Trophoblast cell (in vitro differentiated cells and primary cell): ENCODE measurements around the gene ATXN1.
A peak's percentile ranks its signal among the peaks of the same experiment; 100 is the strongest.

Source experiments
- DNase-seq, 2 donors: peaks; one replicate each; pipeline ENCODE4 v3.0.0-alpha.2; 2016
- H2AFZ ChIP-seq: 2 replicates; pipeline ENCODE4 v1.6.1; 2013; ENCODE audit warnings: low read length, moderate library complexity, mild to moderate bottlenecking; ENCODE audit not compliant: insufficient read depth, poor library complexity
- H2AK5ac ChIP-seq: 2 replicates; pipeline ENCODE4 v1.6.1; 2013; ENCODE audit warnings: mild to moderate bottlenecking, low read length
- H2BK120ac ChIP-seq: 2 replicates; pipeline ENCODE4 v1.6.1; 2013; ENCODE audit warnings: low read length, mild to moderate bottlenecking, moderate library complexity; ENCODE audit not compliant: insufficient read depth, poor library complexity
- H2BK12ac ChIP-seq: 2 replicates; pipeline ENCODE4 v1.6.1; 2013; ENCODE audit warnings: mild to moderate bottlenecking, low read length, moderate library complexity
- H2BK5ac ChIP-seq: 2 replicates; pipeline ENCODE4 v1.6.1; 2013; ENCODE audit warnings: low read length, low read depth, moderate library complexity, mild to moderate bottlenecking; ENCODE audit not compliant: poor library complexity
- H3K14ac ChIP-seq: 2 replicates; pipeline ENCODE4 v1.6.1; 2013; ENCODE audit warnings: mild to moderate bottlenecking, low read length
- H3K18ac ChIP-seq: 2 replicates; pipeline ENCODE4 v1.6.1; 2013; ENCODE audit warnings: mild to moderate bottlenecking, low read length
- H3K23ac ChIP-seq: 2 replicates; pipeline ENCODE4 v1.6.1; 2013; ENCODE audit warnings: low read length
- H3K27ac ChIP-seq: 2 replicates; pipeline ENCODE4 v1.5.1; 2013; ENCODE audit warnings: low read depth, mild to moderate bottlenecking, inconsistent platforms, low read length, moderate library complexity
- H3K27me3 ChIP-seq: 2 replicates; pipeline ENCODE4 v1.6.1; 2013; ENCODE audit warnings: inconsistent platforms, mild to moderate bottlenecking, low read length, moderate library complexity; ENCODE audit not compliant: insufficient read depth
- H3K36me3 ChIP-seq, 2 experiments: 1 replicate in 1 of 2; 2 replicates in 1 of 2; pipeline ENCODE4 v1.6.1; 2013; ENCODE audit warnings: low read length in 2 of 2, mild to moderate bottlenecking in 2 of 2, moderate library complexity in 1 of 2; ENCODE audit not compliant: insufficient read depth in 2 of 2, control insufficient read depth in 1 of 2
- H3K4ac ChIP-seq: 2 replicates; pipeline ENCODE4 v1.6.1; 2013; ENCODE audit warnings: low read depth, mild to moderate bottlenecking, low read length, moderate library complexity
- H3K4me1 ChIP-seq, 2 experiments: 1 replicate in 1 of 2; 2 replicates in 1 of 2; pipeline ENCODE4 v1.6.1; 2013; ENCODE audit warnings: low read length in 2 of 2, mild to moderate bottlenecking in 2 of 2, moderate library complexity in 1 of 2; ENCODE audit not compliant: insufficient read depth in 2 of 2, control insufficient read depth in 1 of 2
- H3K4me2 ChIP-seq: 2 replicates; pipeline ENCODE4 v1.6.1; 2013; ENCODE audit warnings: inconsistent platforms, mild to moderate bottlenecking, low read length, moderate library complexity
- H3K4me3 ChIP-seq: 2 replicates; pipeline ENCODE4 v1.5.1; 2013; ENCODE audit warnings: mild to moderate bottlenecking, low read depth, low read length, inconsistent platforms
- H3K79me1 ChIP-seq: one replicate; pipeline ENCODE4 v1.6.1; 2013; ENCODE audit warnings: low read length
- H3K79me2 ChIP-seq: 2 replicates; pipeline ENCODE4 v1.6.1; 2013; ENCODE audit warnings: low read length, mild to moderate bottlenecking; ENCODE audit not compliant: control insufficient read depth, insufficient read depth, poor library complexity
- H3K9ac ChIP-seq: 2 replicates; pipeline ENCODE4 v1.6.1; 2013; ENCODE audit warnings: mild to moderate bottlenecking, low read length
- H3K9me3 ChIP-seq: 2 replicates; pipeline ENCODE4 v1.6.1; 2013; ENCODE audit warnings: low read depth, mild to moderate bottlenecking, control low read depth, inconsistent platforms, low read length; ENCODE audit not compliant: insufficient read depth
- H4K12ac ChIP-seq: 2 replicates; pipeline ENCODE4 v1.6.1; 2013; ENCODE audit warnings: low read depth, mild to moderate bottlenecking, low read length, moderate library complexity
- H4K8ac ChIP-seq: 2 replicates; pipeline ENCODE4 v1.6.1; 2013; ENCODE audit warnings: low read depth, mild to moderate bottlenecking, low read length, moderate library complexity
- H4K91ac ChIP-seq: one replicate; pipeline ENCODE4 v1.6.1; 2013; ENCODE audit warnings: low read depth, mild to moderate bottlenecking, low read length, moderate library complexity
- WGBS: extraction: QIAGEN DNeasy Blood & Tissue Kit; methylation state at CpG from one replicate; pipeline ENCODE4 v1.1.7; 2013; ENCODE audit warnings: missing lambda C conversion rate; ENCODE audit not compliant: insufficient read length, insufficient coverage; ENCODE audit errors: extremely low coverage; 5-methylcytosine and 5-hydroxymethylcytosine counted together

The ATXN1 gene

GRCh38 chr6:16747232-16748024 lies 13.8 kb downstream of the ATXN1 start:
- H4K8ac ChIP-seq, result no peak overlapping the region
- no peak overlapping the region for H3K4me2 ChIP-seq
- no peak overlapping the region for H3K27ac ChIP-seq
- no peak overlapping the region for H3K4me3 ChIP-seq
- no peak overlapping the region for H4K91ac ChIP-seq
- H3K4me1 ChIP-seq, result peaks cover 6 to 9% of the 10 kb centered on the region in 2 experiments
- no peak overlapping the region for H2AFZ ChIP-seq
- DNase-seq, result peak in 1 of 2 donors; percentile 42
- no peaks in the 10 kb centered on the region for H3K79me2 ChIP-seq
- no peak overlapping the region for H4K12ac ChIP-seq
- no peak overlapping the region for H3K9ac ChIP-seq
- H3K9me3 ChIP-seq, result no peaks in the 10 kb centered on the region
- H3K27me3 ChIP-seq, result no peaks in the 10 kb centered on the region
- no peak overlapping the region for H3K14ac ChIP-seq
- no peak overlapping the region for H3K4ac ChIP-seq
- no peak overlapping the region for H2BK12ac ChIP-seq
- H2BK5ac ChIP-seq, result no peak overlapping the region
- no peak overlapping the region for H2BK120ac ChIP-seq
- H3K79me1 ChIP-seq, result no peaks in the 10 kb centered on the region
- H3K18ac ChIP-seq, result no peak overlapping the region
- no peak overlapping the region for H3K23ac ChIP-seq
- peaks cover 1 to 6% of the 10 kb centered on the region in 2 experiments for H3K36me3 ChIP-seq
- H2AK5ac ChIP-seq, result no peak overlapping the region
- WGBS, result no CpG with 5 or more reads among the region's 13 CpGs

DNA sequence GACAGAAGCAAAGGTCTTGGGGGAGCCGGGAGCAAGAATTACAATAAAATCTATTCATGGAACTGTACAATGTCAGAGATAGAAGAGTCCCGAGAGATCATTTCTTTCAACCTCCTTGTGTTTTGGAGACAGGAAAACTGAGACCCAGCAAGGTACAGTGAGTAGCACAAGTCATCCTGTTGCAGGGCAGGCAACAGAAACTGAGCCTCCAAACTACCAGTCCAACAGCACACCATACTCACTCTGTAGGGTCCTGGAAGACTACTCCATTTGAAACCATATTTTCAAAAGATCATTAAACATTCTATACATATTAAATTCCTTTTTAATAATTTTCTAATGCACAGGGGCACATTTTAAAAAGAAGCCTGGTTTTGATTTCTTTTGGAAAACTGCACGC lies 14.4 kb downstream of the ATXN1 start:
- Histone ChIP-seq H4K91ac (no peak overlapping the region), H2AFZ (no peak overlapping the region), H3K4me2 (no peak overlapping the region), H3K4me1 (peaks cover 10% of the 10 kb centered on the region in 2 experiments), H3K4ac (no peak overlapping the region), H3K36me3 (peaks cover 1 to 6% of the 10 kb centered on the region in 2 experiments), H2BK120ac (no peak overlapping the region), H3K9ac (no peak overlapping the region), H3K79me2 (no peaks in the 10 kb centered on the region), H3K4me3 (no peak overlapping the region), H3K9me3 (no peaks in the 10 kb centered on the region), H3K18ac (no peak overlapping the region), H3K79me1 (no peaks in the 10 kb centered on the region), H3K14ac (no peak overlapping the region), H2BK5ac (no peak overlapping the region), H3K27ac (no peak overlapping the region), H3K27me3 (no peaks in the 10 kb centered on the region), H2BK12ac (no peak overlapping the region), H4K8ac (no peak overlapping the region), H3K23ac (no peak overlapping the region), H4K12ac (no peak overlapping the region), H2AK5ac (no peak overlapping the region)
- no peak for DNase-seq
- WGBS, result no CpG with 5 or more reads among the region's 3 CpGs

GRCh38 chr6:16746401-16746800 lies 14.9 kb downstream of the ATXN1 start:
- H3K36me3 ChIP-seq, result peaks cover 1 to 6% of the 10 kb centered on the region in 2 experiments
- H3K4ac ChIP-seq, result no peak overlapping the region
- no peaks in the 10 kb centered on the region for H3K79me2 ChIP-seq
- no CpG with 5 or more reads among the region's 3 CpGs for WGBS
- no peak overlapping the region for H2AFZ ChIP-seq
- no peak overlapping the region for H3K14ac ChIP-seq
- no peak overlapping the region for H4K8ac ChIP-seq
- no peak overlapping the region for H3K4me3 ChIP-seq
- H3K23ac ChIP-seq, result no peak overlapping the region
- no peak overlapping the region for H4K91ac ChIP-seq
- peaks cover 10% of the 10 kb centered on the region in 2 experiments for H3K4me1 ChIP-seq
- H3K79me1 ChIP-seq, result no peaks in the 10 kb centered on the region
- no peak overlapping the region for H3K9ac ChIP-seq
- no peak overlapping the region for H2AK5ac ChIP-seq
- no peak overlapping the region for H3K18ac ChIP-seq
- no peaks in the 10 kb centered on the region for H3K9me3 ChIP-seq
- DNase-seq, result peak in 1 of 2 donors; percentile 71
- H2BK120ac ChIP-seq, result no peak overlapping the region
- no peak overlapping the region for H3K4me2 ChIP-seq
- no peak overlapping the region for H3K27ac ChIP-seq
- H3K27me3 ChIP-seq, result no peaks in the 10 kb centered on the region
- H4K12ac ChIP-seq, result no peak overlapping the region
- no peak overlapping the region for H2BK5ac ChIP-seq
- H2BK12ac ChIP-seq, result no peak overlapping the region

- H2BK5ac ChIP-seq, result no peak overlapping the region
- no CpG with 5 or more reads among the region's 5 CpGs for WGBS
Observed at GRCh38 chr6:16743664-16744210, 17.5 kb downstream of the ATXN1 start.

More at GRCh38 chr6:16743664-16744210, 17.5 kb downstream of the ATXN1 start:
- peaks cover 5 to 6% of the 10 kb centered on the region in 2 experiments for H3K36me3 ChIP-seq
- no peaks in the 10 kb centered on the region for H3K27me3 ChIP-seq
- H2AK5ac ChIP-seq, result no peak overlapping the region
- no peak overlapping the region for H3K27ac ChIP-seq
- H3K79me1 ChIP-seq, result peaks cover 2% of the 10 kb centered on the region
- no peak for DNase-seq
- no peak overlapping the region for H2BK120ac ChIP-seq
- no peak overlapping the region for H3K14ac ChIP-seq
- no peak overlapping the region for H3K4me3 ChIP-seq
- no peak overlapping the region for H4K8ac ChIP-seq
- no peak overlapping the region for H3K23ac ChIP-seq
- peaks cover 14 to 18% of the 10 kb centered on the region in 2 experiments for H3K4me1 ChIP-seq
- H2BK12ac ChIP-seq, result no peak overlapping the region
- H4K91ac ChIP-seq, result no peak overlapping the region
- H3K9ac ChIP-seq, result no peak overlapping the region
- H3K9me3 ChIP-seq, result no peaks in the 10 kb centered on the region
- no peak overlapping the region for H4K12ac ChIP-seq
- no peak overlapping the region for H3K18ac ChIP-seq
- H3K4ac ChIP-seq, result no peak overlapping the region
- H3K79me2 ChIP-seq, result no peaks in the 10 kb centered on the region
- no peak overlapping the region for H3K4me2 ChIP-seq
- no peak overlapping the region for H2AFZ ChIP-seq
